H9 (cell line): ENCODE results near the gene IRF1. TPM values are rescaled to one million over a fixed set of nuclear protein-coding genes. Genes with fewer than 3 reads are reported as not detected.

Experiments
- DNase-seq: peaks from one replicate; pipeline ENCODE4 v3.0.0-alpha.2; 2017
- H2AFZ ChIP-seq: one replicate; pipeline ENCODE4 v1.6.1; 2013; ENCODE audit warnings: mild to moderate bottlenecking, low read length, control low read depth, moderate library complexity
- H2AK5ac ChIP-seq: 2 replicates; pipeline ENCODE4 v1.6.1; 2013; ENCODE audit warnings: low read length, control low read depth, mixed read lengths; ENCODE audit not compliant: insufficient read length
- H2BK120ac ChIP-seq: one replicate; pipeline ENCODE4 v1.6.1; 2013; ENCODE audit warnings: low read depth, mild to moderate bottlenecking, low read length, control low read depth, inconsistent platforms; ENCODE audit not compliant: poor library complexity, severe bottlenecking
- H2BK12ac ChIP-seq: 2 replicates; pipeline ENCODE4 v1.6.1; 2013; ENCODE audit warnings: low read length, control low read depth, mixed read lengths, low read depth; ENCODE audit not compliant: insufficient read length
- H2BK15ac ChIP-seq: 2 replicates; pipeline ENCODE4 v1.6.1; 2013; ENCODE audit warnings: low read depth, low read length, control low read depth
- H2BK20ac ChIP-seq: one replicate; pipeline ENCODE4 v1.6.1; 2013; ENCODE audit warnings: low read depth, mild to moderate bottlenecking, low read length, control low read depth, inconsistent platforms; ENCODE audit not compliant: poor library complexity, severe bottlenecking
- H2BK5ac ChIP-seq: 2 replicates; pipeline ENCODE4 v1.6.1; 2013; ENCODE audit warnings: low read length, control low read depth, mixed read lengths; ENCODE audit not compliant: insufficient read length
- H3K14ac ChIP-seq: 2 replicates; pipeline ENCODE4 v1.6.1; 2013; ENCODE audit warnings: low read length, control low read depth; ENCODE audit not compliant: insufficient read depth
- H3K18ac ChIP-seq: 2 replicates; pipeline ENCODE4 v1.6.1; 2013; ENCODE audit warnings: low read depth, mild to moderate bottlenecking, mixed read lengths, low read length, control low read depth; ENCODE audit not compliant: insufficient read length
- H3K23ac ChIP-seq: 2 replicates; pipeline ENCODE4 v1.6.1; 2013; ENCODE audit warnings: low read length, control low read depth, mixed read lengths, low read depth; ENCODE audit not compliant: insufficient read length
- H3K23me2 ChIP-seq: 2 replicates; pipeline ENCODE4 v1.6.1; 2013; ENCODE audit warnings: low read depth, mild to moderate bottlenecking, mixed read lengths, low read length, control low read depth; ENCODE audit not compliant: insufficient read length, poor library complexity, severe bottlenecking
- H3K27ac ChIP-seq: 2 replicates; pipeline ENCODE4 v1.5.1; 2013; ENCODE audit warnings: low read length, control low read depth, mixed read lengths, low read depth; ENCODE audit not compliant: insufficient read length
- H3K27me3 ChIP-seq: 2 replicates; pipeline ENCODE4 v1.6.1; 2013; ENCODE audit warnings: low read length, control low read depth, inconsistent platforms; ENCODE audit not compliant: insufficient read depth
- H3K4ac ChIP-seq: 2 replicates; pipeline ENCODE4 v1.6.1; 2013; ENCODE audit warnings: low read depth, mild to moderate bottlenecking, control low read depth, inconsistent platforms, low read length, moderate library complexity
- H3K4me1 ChIP-seq: 2 replicates; pipeline ENCODE4 v1.6.1; 2013; ENCODE audit warnings: low read length, control low read depth, inconsistent platforms; ENCODE audit not compliant: insufficient read depth
- H3K4me2 ChIP-seq: 2 replicates; pipeline ENCODE4 v1.6.1; 2013; ENCODE audit warnings: low read length, control low read depth, mixed read lengths; ENCODE audit not compliant: insufficient read length, insufficient read depth
- H3K56ac ChIP-seq: 2 replicates; pipeline ENCODE4 v1.6.1; 2013; ENCODE audit warnings: low read depth, mild to moderate bottlenecking, mixed read lengths, low read length, control low read depth; ENCODE audit not compliant: insufficient read length
- H3K79me1 ChIP-seq: 2 replicates; pipeline ENCODE4 v1.6.1; 2013; ENCODE audit warnings: low read depth, mild to moderate bottlenecking, moderate library complexity, low read length, control low read depth, inconsistent platforms; ENCODE audit not compliant: insufficient read depth, poor library complexity, severe bottlenecking
- H3K79me2 ChIP-seq: 2 replicates; pipeline ENCODE4 v1.6.1; 2013; ENCODE audit warnings: low read length, control low read depth, inconsistent platforms; ENCODE audit not compliant: insufficient read depth
- H3K9ac ChIP-seq: 2 replicates; pipeline ENCODE4 v1.6.1; 2013; ENCODE audit warnings: low read length, control low read depth, mixed read lengths; ENCODE audit not compliant: insufficient read length; ENCODE audit errors: extremely low read depth
- H3K9me3 ChIP-seq: one replicate; pipeline ENCODE4 v1.6.1; 2013; ENCODE audit warnings: low read depth, low read length, inconsistent platforms; ENCODE audit not compliant: control insufficient read depth
- H3T11ph ChIP-seq: one replicate; pipeline ENCODE4 v1.6.1; 2013; ENCODE audit warnings: mild to moderate bottlenecking, low read length, control low read depth, inconsistent platforms
- H4K20me1 ChIP-seq: one replicate; pipeline ENCODE4 v1.6.1; 2013; ENCODE audit not compliant: control insufficient read depth, insufficient read length, insufficient read depth
- H4K5ac ChIP-seq: 2 replicates; pipeline ENCODE4 v1.6.1; 2013; ENCODE audit warnings: low read depth, mild to moderate bottlenecking, mixed read lengths, low read length, control low read depth; ENCODE audit not compliant: insufficient read length
- H4K8ac ChIP-seq: replicated peaks from 2 replicates; pipeline ENCODE4 v1.6.1; 2013; ENCODE audit warnings: low read length, control low read depth, mixed read lengths, low read depth; ENCODE audit not compliant: insufficient read length
- H4K91ac ChIP-seq: 2 replicates; pipeline ENCODE4 v1.6.1; 2013; ENCODE audit warnings: low read depth, mild to moderate bottlenecking, moderate library complexity, mixed read lengths, low read length, control low read depth; ENCODE audit not compliant: insufficient read length
- H3K27ac Mint-ChIP-seq, 3 experiments: 2 replicates in 2 of 3; 3 replicates in 1 of 3; pipeline ENCODE4 v1.8.0; 2020 to 2021; ENCODE audit warnings: mixed read lengths in 3 of 3, mild to moderate bottlenecking in 1 of 3, moderate library complexity in 1 of 3
- H3K27me3 Mint-ChIP-seq: 2 replicates; pipeline ENCODE4 v1.8.0; 2021; ENCODE audit warnings: low read depth, mild to moderate bottlenecking, moderate library complexity, mixed read lengths
- H3K36me3 Mint-ChIP-seq, 3 experiments: 2 replicates in 2 of 3; 3 replicates in 1 of 3; pipeline ENCODE4 v1.8.0; 2020 to 2021; ENCODE audit warnings: low read depth in 3 of 3, mixed read lengths in 3 of 3; ENCODE audit not compliant: insufficient read depth in 1 of 3
- H3K4me1 Mint-ChIP-seq, 2 experiments: 2 replicates each; pipeline ENCODE4 v1.8.0; 2020; ENCODE audit warnings: mixed read lengths in 2 of 2
- H3K4me3 Mint-ChIP-seq, 2 experiments: 2 replicates in 1 of 2; 3 replicates in 1 of 2; pipeline ENCODE4 v1.8.0; 2020 to 2021; ENCODE audit warnings: mild to moderate bottlenecking in 2 of 2, mixed read lengths in 2 of 2, moderate library complexity in 1 of 2
- H3K9me3 Mint-ChIP-seq, 2 experiments: 2 replicates in 1 of 2; 3 replicates in 1 of 2; pipeline ENCODE4 v1.8.0; 2020; ENCODE audit warnings: mild to moderate bottlenecking in 2 of 2, mixed read lengths in 2 of 2, moderate library complexity in 1 of 2
- WGBS: extraction: QIAGEN DNeasy Blood & Tissue Kit; methylation state at CpG from one replicate; pipeline ENCODE4 v1.1.7; 2013; ENCODE audit warnings: missing lambda C conversion rate, low lambda C conversion rate, mixed read lengths; ENCODE audit not compliant: insufficient read length; ENCODE audit errors: extremely low coverage; 5-methylcytosine and 5-hydroxymethylcytosine counted together
- total RNA-seq: library from RNA; stranded (reverse); gene quantifications from 2 replicates; pipeline ENCODE4 v1.2.1, GENCODE V29; 2021
- TF ChIP-seq, protein P1 (sequence below): fragments of 200-600 bp; sonication (generic); conservative IDR thresholded peaks from 3 replicates; pipeline ENCODE4 v1.8.0; 2021; ENCODE audit warnings: antibody characterized with exemption, mild to moderate bottlenecking

The IRF1 gene
- total RNA-seq, 1 experiment from 2014 or later: 8.7 TPM

DNA sequence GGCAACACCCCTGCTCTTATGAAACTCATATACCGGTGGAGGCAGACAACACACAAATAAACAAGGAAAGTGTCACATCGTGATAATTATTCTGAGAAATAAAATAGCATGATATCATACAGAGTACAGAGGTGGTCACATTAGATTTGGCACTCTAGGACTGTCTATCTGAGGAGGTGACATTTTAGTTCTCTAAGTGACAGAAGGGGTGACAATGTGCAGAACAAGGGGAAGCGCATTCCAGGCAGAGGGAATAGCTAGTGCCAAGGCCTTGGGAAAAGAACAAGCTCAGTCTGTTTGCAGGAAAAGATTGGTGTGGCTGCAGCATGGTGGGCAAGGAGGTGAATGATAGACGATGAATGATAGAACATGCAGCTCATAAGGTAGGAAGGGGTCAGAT, 12.7 kb upstream of the IRF1 start:
- no peaks in the 10 kb centered on the region for H3K27me3 Mint-ChIP-seq
- WGBS: no CpG with 5 or more reads among the region's 4 CpGs

More for the DNA sequence above, 12.7 kb upstream of the IRF1 start:
- Histone ChIP-seq H4K8ac (no peak overlapping the region), H3K4me2 (no peak overlapping the region), H3K4me1 (no peaks in the 10 kb centered on the region), H2BK20ac (no peak overlapping the region), H3K79me2 (no peaks in the 10 kb centered on the region), H4K91ac (no peak overlapping the region), H3K23ac (no peak overlapping the region), H2BK5ac (no peak overlapping the region), H2BK12ac (no peak overlapping the region), H3K9me3 (no peaks in the 10 kb centered on the region), H3K14ac (no peak overlapping the region), H3K4ac (no peak overlapping the region), H3K27me3 (no peaks in the 10 kb centered on the region; the same call in 1 of the 2 replicates), H2AK5ac (no peak overlapping the region), H2BK120ac (no peak overlapping the region), H3K79me1 (no peaks in the 10 kb centered on the region), H2BK15ac (no peak overlapping the region), H3K18ac (no peak overlapping the region), H4K20me1 (no peaks in the 10 kb centered on the region), H4K5ac (no peak overlapping the region), H3T11ph (no peak overlapping the region), H3K23me2 (no peaks in the 10 kb centered on the region), H3K56ac (no peak overlapping the region), H3K9ac (no peak overlapping the region), H2AFZ (no peak overlapping the region), H3K27ac (no peak overlapping the region)
- peaks cover 5 to 7% of the 10 kb centered on the region in 2 experiments; a peak in 3 of 4 replicates for H3K4me1 Mint-ChIP-seq
- no peak overlapping the region for H3K4me3 Mint-ChIP-seq
- DNase-seq: no peak
- H3K27ac Mint-ChIP-seq: no peak overlapping the region; a peak in 1 of 7 replicates
- no peaks in the 10 kb centered on the region for H3K9me3 Mint-ChIP-seq
- H3K36me3 Mint-ChIP-seq: no peaks in the 10 kb centered on the region; a peak in 1 of 7 replicates
- TF ChIP-seq, protein P1, sequence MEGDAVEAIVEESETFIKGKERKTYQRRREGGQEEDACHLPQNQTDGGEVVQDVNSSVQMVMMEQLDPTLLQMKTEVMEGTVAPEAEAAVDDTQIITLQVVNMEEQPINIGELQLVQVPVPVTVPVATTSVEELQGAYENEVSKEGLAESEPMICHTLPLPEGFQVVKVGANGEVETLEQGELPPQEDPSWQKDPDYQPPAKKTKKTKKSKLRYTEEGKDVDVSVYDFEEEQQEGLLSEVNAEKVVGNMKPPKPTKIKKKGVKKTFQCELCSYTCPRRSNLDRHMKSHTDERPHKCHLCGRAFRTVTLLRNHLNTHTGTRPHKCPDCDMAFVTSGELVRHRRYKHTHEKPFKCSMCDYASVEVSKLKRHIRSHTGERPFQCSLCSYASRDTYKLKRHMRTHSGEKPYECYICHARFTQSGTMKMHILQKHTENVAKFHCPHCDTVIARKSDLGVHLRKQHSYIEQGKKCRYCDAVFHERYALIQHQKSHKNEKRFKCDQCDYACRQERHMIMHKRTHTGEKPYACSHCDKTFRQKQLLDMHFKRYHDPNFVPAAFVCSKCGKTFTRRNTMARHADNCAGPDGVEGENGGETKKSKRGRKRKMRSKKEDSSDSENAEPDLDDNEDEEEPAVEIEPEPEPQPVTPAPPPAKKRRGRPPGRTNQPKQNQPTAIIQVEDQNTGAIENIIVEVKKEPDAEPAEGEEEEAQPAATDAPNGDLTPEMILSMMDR: no peak
